GM20000 (cell line): Measurements from ENCODE around the gene SPACA6.
"Not testable (repeated sequence)": the region's sequence is repeated elsewhere in the genome, so short reads cannot be mapped to it uniquely, and the experiment has no call there.

Source experiments
- DNase-seq: peaks from one replicate; pipeline ENCODE4 v3.0.0; 2012; ENCODE audit warnings: low spot score
- CTCF ChIP-seq: IDR thresholded peaks from 2 replicates; pipeline ENCODE4 v1.5.1; 2012; ENCODE audit warnings: mild to moderate bottlenecking, control low read depth; ENCODE audit errors: extremely low read depth, missing control alignments

The SPACA6 gene

GRCh38 chr19:51726049-51726448, 32.9 kb downstream of the SPACA6 start:
- no peak for TF ChIP-seq CTCF
- DNase-seq: no peak

- DNase-seq: no peak
- no peak for TF ChIP-seq CTCF
These were observed 34.3 kb downstream of the SPACA6 start for GRCh38 chr19:51727349-51727880.

- DNase-seq: no peak
- TF ChIP-seq CTCF: no peak
These were observed 36.7 kb downstream of the SPACA6 start for GRCh38 chr19:51729781-51730180.

- no peak for TF ChIP-seq CTCF
- no peak for DNase-seq
These were observed 40.8 kb downstream of the SPACA6 start for GRCh38 chr19:51733742-51734522.

- TF ChIP-seq CTCF: no peak
- no peak for DNase-seq
These were observed 42.8 kb downstream of the SPACA6 start for GRCh38 chr19:51735759-51736449.

- TF ChIP-seq CTCF: no peak
- no peak for DNase-seq
These were observed 44.3 kb downstream of the SPACA6 start for GRCh38 chr19:51737389-51737788.

GRCh38 chr19:51737924-51738323, 44.8 kb downstream of the SPACA6 start:
- no peak for DNase-seq
- TF ChIP-seq CTCF: no peak

- DNase-seq: not testable (repeated sequence)
These were observed 45.4 kb downstream of the SPACA6 start for GRCh38 chr19:51738523-51738922.
